WTC11 (cell line): ENCODE measurements around the gene STK17A. TPM values are rescaled to one million over a fixed set of nuclear protein-coding genes. Genes with fewer than 3 reads are reported as not detected.
A peak's percentile ranks its signal among the peaks of the same experiment; 100 is the strongest.

ENCODE experiments used
- AR ChIP-seq: fragments of 250-450 bp; sonication (Bioruptor Pico); IDR thresholded peaks from 2 replicates; pipeline ENCODE4 v1.9.0; 2021; ENCODE audit warnings: mild to moderate bottlenecking
- ATF3 ChIP-seq: sonication (generic); formaldehyde crosslinking; conservative IDR thresholded peaks from 2 replicates; pipeline ENCODE4 v1.8.1; 2022; ENCODE audit warnings: mild to moderate bottlenecking, missing genetic modification reagents
- CDX4 ChIP-seq: fragments of 250-450 bp; sonication (Bioruptor Pico); IDR thresholded peaks from 2 replicates; pipeline ENCODE4 v1.9.0; 2021; ENCODE audit warnings: moderate library complexity, mild to moderate bottlenecking, inconsistent platforms, borderline replicate concordance
- CTCF ChIP-seq: fragments of 200-600 bp; IDR thresholded peaks from 2 replicates; pipeline ENCODE4 v1.8.0; 2022; ENCODE audit warnings: antibody characterized with exemption
- ELF4 ChIP-seq: sonication (generic); formaldehyde crosslinking; IDR thresholded peaks from 2 replicates; pipeline ENCODE4 v1.8.1; 2022; ENCODE audit warnings: low read depth, mild to moderate bottlenecking, moderate library complexity, missing genetic modification reagents
- GTF2I ChIP-seq: fragments of 250-450 bp; sonication (Bioruptor Pico); conservative IDR thresholded peaks from 2 replicates; pipeline ENCODE4 v1.4.0; 2021; ENCODE audit warnings: mild to moderate bottlenecking
- HMGXB4 ChIP-seq: sonication (generic); formaldehyde crosslinking; IDR thresholded peaks from 2 replicates; pipeline ENCODE4 v1.8.1; 2023; ENCODE audit warnings: mild to moderate bottlenecking, moderate library complexity, missing genetic modification reagents
- IRF2 ChIP-seq: sonication (generic); formaldehyde crosslinking; IDR thresholded peaks from 2 replicates; pipeline ENCODE4 v1.8.0; 2022; ENCODE audit warnings: low read depth, missing genetic modification reagents, borderline replicate concordance
- MAX ChIP-seq: sonication (generic); formaldehyde crosslinking; IDR thresholded peaks from 2 replicates; pipeline ENCODE4 v1.8.0; 2022; ENCODE audit warnings: mild to moderate bottlenecking, missing genetic modification reagents
- NR1H2 ChIP-seq: sonication (generic); formaldehyde crosslinking; IDR thresholded peaks from 2 replicates; pipeline ENCODE4 v1.9.0; 2021; ENCODE audit warnings: mild to moderate bottlenecking, moderate library complexity, missing genetic modification reagents
- NR3C1 ChIP-seq: sonication (generic); formaldehyde crosslinking; conservative IDR thresholded peaks from 2 replicates; pipeline ENCODE4 v1.8.1; 2023; ENCODE audit warnings: low read depth, mild to moderate bottlenecking, missing genetic modification reagents
- RELA ChIP-seq: sonication (generic); formaldehyde crosslinking; IDR thresholded peaks from 2 replicates; pipeline ENCODE4 v1.8.1; 2022; ENCODE audit warnings: missing genetic modification reagents, mild to moderate bottlenecking, borderline replicate concordance
- SOX15 ChIP-seq: fragments of 250-450 bp; sonication (Bioruptor Pico); IDR thresholded peaks from 2 replicates; pipeline ENCODE4 v1.9.0; 2021; ENCODE audit warnings: mild to moderate bottlenecking
- STAT6 ChIP-seq: sonication (generic); formaldehyde crosslinking; conservative IDR thresholded peaks from 2 replicates; pipeline ENCODE4 v1.8.1; 2023; ENCODE audit warnings: mild to moderate bottlenecking, low read depth, missing genetic modification reagents, moderate library complexity
- USF1 ChIP-seq: sonication (generic); formaldehyde crosslinking; IDR thresholded peaks from 2 replicates; pipeline ENCODE4 v1.8.0; 2022; ENCODE audit warnings: mild to moderate bottlenecking, missing genetic modification reagents
- ZBTB43 ChIP-seq: sonication (generic); formaldehyde crosslinking; IDR thresholded peaks from 2 replicates; pipeline ENCODE4 v1.8.1; 2023; ENCODE audit warnings: mild to moderate bottlenecking, missing genetic modification reagents
- ZNF396 ChIP-seq: fragments of 250-450 bp; sonication (Bioruptor Pico); IDR thresholded peaks from 2 replicates; pipeline ENCODE4 v1.8.0; 2021; ENCODE audit warnings: mild to moderate bottlenecking, moderate library complexity, borderline replicate concordance
- total RNA-seq: library from RNA; stranded (reverse); gene quantifications from 3 replicates; pipeline ENCODE4 v1.2.3, GENCODE V29; 2021

STK17A gene
- total RNA-seq, 1 experiment from 2014 or later: 17.6 TPM

GRCh38 chr7:43583424-43584194 is 701 bp downstream of the STK17A start (continued):
- TF ChIP-seq ZBTB43 (CRISPR knock-in tag): 0 out of 2 replicates have a peak, but pooled peaks have one; percentile 13
- TF ChIP-seq CDX4 (CRISPR knock-in tag): no peak
- no peak for TF ChIP-seq STAT6 (CRISPR knock-in tag)
- no peak for TF ChIP-seq GTF2I
- TF ChIP-seq NR1H2 (CRISPR knock-in tag): no peak
- peak; percentile 72; the same call in 1 of the 2 replicates for TF ChIP-seq HMGXB4 (CRISPR knock-in tag)
- no peak for TF ChIP-seq ELF4 (CRISPR knock-in tag)
- TF ChIP-seq RELA (CRISPR knock-in tag): no peak
- no peak for TF ChIP-seq ATF3 (CRISPR knock-in tag)
- 0 out of 2 replicates have a peak, but pooled peaks have one; percentile 21 for TF ChIP-seq MAX
- TF ChIP-seq USF1: no peak
- TF ChIP-seq AR: no peak
- TF ChIP-seq SOX15 (CRISPR knock-in tag): no peak
- no peak for TF ChIP-seq NR3C1 (CRISPR knock-in tag)
- no peak for TF ChIP-seq CTCF
- TF ChIP-seq IRF2: no peak
- no peak for TF ChIP-seq ZNF396 (CRISPR knock-in tag)
